Raji (cell line): ENCODE results near the gene CERS1.

ENCODE experiments used
- POLR2A ChIP-seq: IDR thresholded peaks from 2 replicates; pipeline ENCODE4 v1.6.1; 2011; ENCODE audit warnings: low read depth, low read length, control low read depth; ENCODE audit not compliant: insufficient read depth

Gene CERS1

GRCh38 chr19:18875726-18876125 is 20.2 kb downstream of the CERS1 start:
- TF ChIP-seq POLR2A, result no peak

DNA sequence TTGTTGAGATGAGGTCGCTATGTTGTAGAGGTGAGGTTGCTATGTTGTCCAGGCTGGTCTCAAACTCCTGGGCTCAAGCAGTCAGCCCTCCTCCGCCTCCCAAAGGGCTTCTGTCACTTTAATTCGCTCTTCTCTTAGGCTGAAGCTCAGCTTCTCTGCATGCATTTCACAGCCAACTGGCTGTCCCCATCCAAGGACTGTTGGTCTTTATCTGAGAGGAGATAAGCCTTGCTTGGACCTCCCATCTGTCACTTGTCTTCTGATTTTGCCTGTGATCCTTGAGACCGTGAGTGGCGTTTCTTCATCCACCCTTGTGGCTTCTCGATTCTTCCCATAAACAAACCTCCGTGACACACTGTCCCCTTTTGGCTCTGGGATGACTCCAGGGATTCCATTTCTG is 24.4 kb downstream of the CERS1 start:
- TF ChIP-seq POLR2A, result no peak

GRCh38 chr19:18870531-18871172 is 25.3 kb downstream of the CERS1 start:
- TF ChIP-seq POLR2A, result no peak

- TF ChIP-seq POLR2A, result no peak
These were observed 26.0 kb downstream of the CERS1 start for GRCh38 chr19:18869781-18870530.

DNA sequence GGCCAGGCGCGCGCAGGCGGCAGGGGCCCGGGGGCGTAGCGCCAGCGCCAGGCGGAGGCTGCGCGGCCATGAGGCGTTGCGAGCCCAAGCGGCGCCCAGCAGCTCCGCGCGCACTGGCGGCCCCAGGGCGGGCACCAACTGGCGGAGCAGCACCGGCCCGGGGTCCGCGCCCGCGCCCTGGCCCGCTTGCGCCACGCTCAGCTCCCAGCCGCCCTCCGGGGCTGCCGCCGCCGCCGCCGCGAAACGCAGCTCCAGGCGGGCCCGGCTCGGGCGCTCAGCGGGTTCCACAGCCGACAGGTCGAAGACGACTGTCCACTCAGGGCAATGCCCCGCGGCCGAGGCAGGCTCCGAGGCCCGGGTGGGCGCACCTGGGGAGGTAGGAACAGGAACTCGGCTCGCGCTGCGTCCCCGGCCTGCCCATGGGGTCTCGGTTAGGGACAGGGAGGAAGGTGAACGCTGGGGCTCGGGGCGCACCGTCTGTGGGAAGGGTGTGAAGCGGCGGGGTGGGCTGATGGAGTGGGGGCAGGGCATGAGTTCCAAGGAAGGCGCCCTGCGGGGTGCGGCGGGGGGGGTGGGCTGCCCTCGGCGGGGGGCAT is 26.8 kb downstream of the CERS1 start:
- TF ChIP-seq POLR2A, result no peak

DNA sequence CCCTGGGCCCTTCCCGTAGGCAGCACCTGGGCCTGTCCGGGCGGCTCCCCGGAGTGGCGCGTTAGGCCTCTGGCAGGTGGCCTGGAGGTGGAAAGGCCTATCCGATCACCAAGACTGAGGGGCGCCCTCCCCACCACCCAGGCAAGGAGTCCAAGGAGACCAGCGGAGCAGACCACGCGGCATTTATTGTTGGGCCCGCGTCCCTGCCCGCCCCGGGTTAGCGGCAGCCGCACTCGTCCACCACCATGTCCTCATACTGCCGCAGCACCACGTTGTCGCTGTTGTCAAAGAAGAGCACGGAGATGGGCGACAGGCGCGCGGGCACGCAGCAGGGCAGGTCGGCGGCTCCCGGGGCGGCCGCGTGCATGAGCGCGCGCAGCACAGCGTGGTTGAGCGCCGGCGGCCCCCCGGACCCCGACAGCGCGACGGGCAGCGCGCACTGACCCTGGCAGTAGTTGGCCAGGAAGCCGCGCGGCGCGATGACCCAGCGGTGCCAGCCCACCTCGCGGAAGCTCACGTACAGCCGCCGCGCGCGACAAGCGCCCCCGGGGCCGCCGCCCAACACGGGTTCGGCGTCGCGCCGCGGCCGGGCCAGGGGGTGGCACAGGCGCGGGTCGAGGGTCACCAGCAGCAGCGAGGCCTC is 27.5 kb downstream of the CERS1 start:
- no peak for TF ChIP-seq POLR2A

DNA sequence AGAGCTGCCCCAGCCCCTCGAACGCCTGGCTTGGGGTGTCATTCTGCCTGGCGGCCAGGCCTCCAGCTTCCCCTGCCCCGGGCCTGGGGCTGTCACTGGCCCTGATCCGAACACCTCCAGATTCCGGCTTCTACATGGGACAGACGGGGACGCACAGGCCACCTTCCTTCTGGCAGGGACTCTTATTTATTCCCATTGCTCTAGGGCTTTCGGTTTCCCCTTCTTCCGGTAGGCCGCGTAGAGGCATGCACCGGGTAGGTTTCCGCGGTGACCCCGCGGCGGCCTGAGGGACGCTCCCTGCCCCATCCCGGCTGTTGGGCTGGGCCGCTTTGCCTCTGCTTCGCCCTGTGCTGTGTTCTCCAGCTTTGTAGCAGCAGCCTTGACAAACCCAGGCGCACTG is 28.2 kb downstream of the CERS1 start:
- TF ChIP-seq POLR2A, result no peak

- no peak for TF ChIP-seq POLR2A
These were observed 28.8 kb downstream of the CERS1 start for GRCh38 chr19:18867199-18867598.

GRCh38 chr19:18866800-18867123 is 29.2 kb downstream of the CERS1 start:
- no peak for TF ChIP-seq POLR2A

- no peak for TF ChIP-seq POLR2A
These were observed 29.8 kb downstream of the CERS1 start for GRCh38 chr19:18865973-18866799.

- no peak for TF ChIP-seq POLR2A
These were observed 30.6 kb downstream of the CERS1 start for GRCh38 chr19:18865106-18865972.

DNA sequence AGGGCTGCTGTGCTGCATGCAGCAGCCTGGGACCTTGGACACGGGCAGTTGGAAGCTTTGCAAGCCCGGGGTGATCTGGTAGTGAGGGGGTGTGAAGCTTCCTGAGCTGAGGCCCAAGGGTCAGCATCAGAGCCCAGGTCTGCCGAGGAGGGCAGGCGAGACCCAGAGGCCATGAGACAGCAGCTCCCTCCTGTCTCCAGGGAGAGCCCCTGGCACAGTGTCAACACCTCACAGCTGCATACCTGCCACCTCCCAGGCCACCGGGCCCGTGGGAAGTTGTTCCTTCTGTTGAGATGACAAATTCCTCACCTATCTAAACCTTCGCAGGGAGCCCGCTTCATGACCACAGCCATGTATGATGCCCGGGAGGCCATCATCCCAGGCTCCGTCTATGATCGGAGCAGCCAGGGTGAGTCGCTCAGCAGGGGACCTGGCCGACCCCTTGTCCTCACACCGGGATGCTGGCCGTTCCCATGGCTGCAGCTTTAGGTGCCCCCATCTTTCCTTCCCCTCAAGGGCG is 32.1 kb downstream of the CERS1 start:
- no peak for TF ChIP-seq POLR2A

- TF ChIP-seq POLR2A, result no peak
These were observed 32.7 kb downstream of the CERS1 start for GRCh38 chr19:18862976-18863842.
